ENCODE data around the gene CAMK1D.

The CAMK1D gene

DNA sequence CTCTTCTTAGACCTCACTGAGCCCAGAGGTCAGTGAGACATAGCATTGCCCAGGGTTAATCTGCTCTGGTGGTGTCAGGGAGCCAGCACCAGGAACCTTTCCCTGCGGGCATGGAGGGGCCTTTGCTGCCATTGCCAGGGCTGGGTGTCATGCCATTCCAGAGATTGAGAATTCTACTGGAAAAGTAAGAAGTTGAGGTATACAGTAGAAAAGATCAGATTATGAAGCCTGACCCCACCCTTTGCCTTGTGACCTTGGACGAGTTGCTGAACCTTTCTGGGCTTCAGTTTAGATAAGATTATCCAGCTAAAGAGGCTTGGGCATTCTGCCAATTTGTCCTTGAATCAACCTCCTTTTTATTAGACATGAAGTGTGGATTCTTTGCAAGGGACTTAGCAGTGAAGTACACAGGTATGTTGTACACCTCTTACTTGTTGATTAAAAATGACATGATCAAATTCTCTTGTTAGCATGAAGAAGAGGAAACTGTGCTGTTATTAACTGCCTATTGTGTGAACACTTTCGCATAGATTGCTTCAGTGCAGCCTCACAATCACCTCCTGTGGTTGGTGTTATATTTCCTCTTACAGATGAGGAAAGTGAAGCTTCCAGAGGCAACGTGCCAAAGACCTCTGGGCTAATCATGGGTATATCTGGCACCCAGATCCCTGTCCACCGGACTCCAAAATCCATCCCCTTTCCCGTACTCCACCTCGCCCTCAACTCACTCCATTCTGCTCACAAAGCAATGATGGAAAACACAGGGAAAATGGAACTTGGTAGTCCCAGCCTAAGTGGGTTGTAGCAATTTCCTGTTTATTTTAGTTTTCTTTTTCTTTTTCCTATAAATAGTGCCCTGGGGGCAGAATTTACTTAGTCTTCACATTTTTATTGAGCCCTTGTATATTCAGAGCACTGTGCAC, 151.3 kb downstream of the CAMK1D start:
- DNase-seq, result no peak

- DNase-seq, result no peak
Measured at GRCh38 chr10:12501324-12501723, 152.0 kb downstream of the CAMK1D start.

GRCh38 chr10:12501841-12502525, 152.6 kb downstream of the CAMK1D start:
- DNase-seq, result no peak

- no peak for DNase-seq
Measured at GRCh38 chr10:12502526-12503274, 153.4 kb downstream of the CAMK1D start.

GRCh38 chr10:12503311-12503710, 154.0 kb downstream of the CAMK1D start:
- DNase-seq, result no peak

- no peak for DNase-seq
Measured at GRCh38 chr10:12504176-12504575, 154.8 kb downstream of the CAMK1D start.

- no peak for DNase-seq
Measured at GRCh38 chr10:12504628-12505027, 155.3 kb downstream of the CAMK1D start.

- DNase-seq, result no peak
Measured at GRCh38 chr10:12505683-12506082, 156.3 kb downstream of the CAMK1D start.

GRCh38 chr10:12507165-12507850, 158.0 kb downstream of the CAMK1D start:
- peak; percentile 16 for DNase-seq

- DNase-seq, result no peak
Measured at GRCh38 chr10:12508165-12508564, 158.8 kb downstream of the CAMK1D start.

DNA sequence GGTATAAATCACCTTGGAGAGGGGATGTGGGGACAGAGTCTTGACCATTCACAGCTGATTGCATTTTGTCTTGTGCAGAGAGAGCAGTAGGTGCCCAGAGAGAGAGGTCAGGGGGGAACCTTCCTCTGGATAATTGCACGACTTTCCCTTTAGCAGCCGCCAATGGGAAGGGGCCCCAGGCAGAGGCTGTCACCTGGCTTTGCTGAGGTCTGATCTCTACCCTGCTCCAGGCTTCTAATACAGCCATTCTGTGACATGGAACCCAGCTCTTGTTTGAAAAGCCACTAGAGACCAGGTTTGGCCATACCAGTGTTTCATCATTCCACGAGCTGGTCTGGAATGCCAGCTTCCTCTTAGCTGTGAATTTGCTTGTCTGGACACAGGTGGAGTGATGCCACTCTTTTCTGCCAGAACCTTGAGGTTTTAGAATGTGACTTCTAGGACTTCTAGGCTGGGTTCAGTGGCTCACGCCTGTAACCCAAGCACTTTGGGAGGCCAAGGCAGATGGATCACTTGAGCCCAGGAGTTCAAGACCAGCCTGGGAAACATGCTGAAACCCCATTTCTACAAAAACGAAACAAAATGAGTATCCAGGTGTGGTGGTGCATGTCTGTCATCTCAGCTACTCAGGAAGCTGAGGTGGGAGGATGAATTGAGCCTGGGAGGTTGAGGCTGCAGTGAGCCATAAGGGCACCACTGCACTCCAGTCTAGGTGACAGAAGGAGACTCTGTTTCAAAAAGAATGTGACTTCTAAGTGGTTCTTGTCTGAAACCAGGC, 159.9 kb downstream of the CAMK1D start:
- no peak for DNase-seq

- no peak for DNase-seq
Measured at GRCh38 chr10:12509794-12510100, 160.4 kb downstream of the CAMK1D start.

DNA sequence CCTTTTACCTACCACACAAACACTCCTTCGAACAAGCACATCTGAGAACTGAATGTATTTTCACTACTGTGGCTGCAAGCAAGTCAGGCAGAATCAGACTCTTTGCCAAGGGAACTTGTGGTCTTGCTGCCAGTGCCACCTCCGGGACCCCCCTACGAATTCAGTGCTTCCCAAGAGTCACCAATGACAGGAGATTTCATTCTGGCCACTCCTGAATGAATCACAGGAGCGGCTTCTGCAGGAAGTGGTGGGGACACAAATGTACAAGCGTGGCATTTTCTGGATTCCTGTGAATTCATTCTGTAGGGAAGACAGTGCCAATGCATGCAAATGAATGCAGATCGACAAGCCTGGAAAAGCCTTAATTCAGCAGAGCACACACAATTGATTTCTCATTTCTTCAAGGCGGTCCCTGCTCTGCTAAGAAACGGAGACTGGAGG, 161.2 kb downstream of the CAMK1D start:
- no peak for DNase-seq

DNA sequence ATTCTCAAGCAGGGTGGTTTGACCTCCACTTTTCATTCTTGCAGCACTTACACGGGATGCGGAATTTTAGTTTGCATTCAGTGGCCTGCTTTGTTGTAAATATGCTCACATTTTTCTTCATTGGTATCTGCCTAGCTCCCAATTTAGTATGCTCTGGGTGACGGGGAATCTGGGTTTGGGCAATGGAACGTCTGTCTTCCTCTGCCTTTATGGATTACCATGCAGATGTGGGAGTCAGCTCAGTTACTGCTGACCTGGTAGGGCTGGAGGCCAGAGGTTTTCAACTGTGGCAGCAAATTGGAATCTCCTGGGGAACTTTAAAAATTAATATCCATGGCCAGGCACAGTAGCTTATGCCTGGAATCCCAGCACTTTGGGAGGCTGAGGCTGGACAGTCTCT, 161.6 kb downstream of the CAMK1D start:
- no peak for DNase-seq

DNA sequence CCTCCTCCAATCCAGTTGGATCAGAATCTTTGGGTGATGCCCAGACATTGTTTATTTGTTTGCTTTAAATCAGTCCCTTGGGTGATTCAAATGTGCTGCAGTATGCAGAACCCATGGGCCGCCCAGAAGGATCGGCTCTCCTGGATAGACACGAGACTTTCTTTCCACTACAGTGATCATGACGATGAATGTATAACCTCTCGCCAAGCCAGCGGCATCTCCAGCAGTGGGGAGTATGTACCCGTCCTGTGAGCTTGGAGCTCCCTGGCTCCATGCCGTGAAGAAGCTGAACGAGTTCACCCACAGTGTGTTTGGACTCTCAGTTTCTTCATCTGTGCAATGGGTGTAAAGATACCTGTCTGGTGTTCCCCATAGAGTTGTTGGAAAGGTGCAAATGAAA, 162.3 kb downstream of the CAMK1D start:
- DNase-seq, result no peak

DNA sequence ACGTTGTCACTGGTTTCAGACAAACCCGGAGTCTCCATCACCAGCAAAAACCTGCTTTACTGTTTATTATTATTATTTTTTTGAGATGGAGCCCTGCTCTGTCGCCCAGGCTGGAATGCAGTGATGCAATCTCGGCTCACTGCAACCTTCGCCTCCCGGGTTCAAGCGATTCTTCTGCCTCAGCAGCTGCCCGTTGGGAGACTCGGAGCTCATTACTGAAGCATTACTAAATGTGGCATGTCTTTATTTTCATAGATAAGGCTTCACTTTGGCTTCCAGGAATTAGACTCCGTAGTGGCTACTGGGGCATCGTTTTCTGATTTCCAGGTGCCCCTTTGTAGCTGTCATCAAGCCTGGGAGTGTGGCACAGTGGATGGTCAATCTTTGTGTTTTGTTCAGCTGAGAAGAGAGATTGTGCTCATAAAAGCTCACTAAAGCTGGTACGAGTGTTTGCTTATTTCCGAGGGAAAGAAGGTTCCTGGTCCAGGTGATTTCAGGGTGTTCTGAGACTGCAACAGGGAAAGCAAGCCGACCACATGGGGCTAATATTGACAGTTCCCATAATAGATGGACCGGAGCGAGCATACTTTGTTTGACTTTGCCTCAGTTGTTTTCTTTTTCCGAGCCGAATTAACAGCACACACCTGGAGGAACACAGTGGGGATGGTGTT, 163.1 kb downstream of the CAMK1D start:
- no peak for DNase-seq

- no peak for DNase-seq
Measured at GRCh38 chr10:12513003-12513365, 163.6 kb downstream of the CAMK1D start.

DNA sequence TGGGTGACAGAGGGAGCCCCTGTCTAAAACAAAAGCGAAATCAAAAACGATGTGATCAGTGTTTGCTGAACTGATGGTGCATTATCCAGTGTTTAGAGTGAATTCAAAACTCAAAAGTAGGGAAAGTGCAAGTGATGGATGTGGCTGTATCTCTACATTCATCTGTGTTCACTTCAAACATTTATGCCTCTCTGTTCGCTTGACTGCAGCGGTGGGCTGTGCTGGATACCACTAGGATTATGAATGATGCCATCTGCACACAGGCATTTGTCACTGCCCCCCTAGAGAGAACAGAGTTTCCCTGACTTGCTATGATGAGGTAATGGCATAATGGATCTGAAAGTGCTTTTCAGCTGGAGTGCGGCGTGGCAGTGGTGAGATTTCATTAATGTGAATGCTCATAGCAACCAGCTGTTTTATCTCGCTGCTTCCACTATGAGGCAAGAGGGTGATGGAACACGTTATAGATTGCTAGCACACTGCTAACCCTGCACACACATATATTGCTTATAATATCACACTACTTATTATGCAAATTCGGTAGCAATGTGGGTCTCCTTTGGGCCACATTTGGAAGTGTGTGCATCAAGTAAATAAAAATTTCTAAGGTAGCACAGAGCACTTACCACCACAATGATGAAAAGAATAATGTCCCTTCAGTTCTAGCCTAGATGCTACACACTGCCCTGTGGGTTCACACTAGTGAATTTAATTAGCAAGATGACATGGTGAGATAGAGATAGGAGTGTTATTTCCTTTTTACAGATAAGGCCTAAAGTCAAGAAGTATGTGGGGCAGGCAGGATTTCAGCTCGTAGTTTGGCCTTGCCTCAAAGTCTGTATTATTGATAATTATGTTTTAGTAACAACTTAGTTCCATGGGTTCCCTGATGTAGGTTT, 164.7 kb downstream of the CAMK1D start:
- DNase-seq, result no peak

DNA sequence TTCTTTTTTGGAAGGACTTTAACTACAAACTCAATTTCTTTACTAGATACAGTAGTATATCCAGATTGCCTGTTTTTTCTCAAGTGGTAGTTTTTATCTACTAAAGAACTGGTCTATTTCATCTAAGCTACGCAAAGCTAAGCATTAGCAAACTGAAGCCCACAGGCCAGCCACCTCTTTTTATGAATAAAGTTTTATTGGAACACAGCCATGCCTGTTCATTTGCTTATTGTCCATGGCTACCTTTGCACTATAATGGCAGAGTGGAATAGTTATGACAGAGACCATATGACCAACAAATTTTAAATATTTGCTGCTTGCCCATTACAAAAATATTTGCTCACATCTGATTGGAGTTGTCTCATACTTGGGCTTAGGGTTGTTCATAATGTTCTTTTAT, 168.7 kb downstream of the CAMK1D start:
- DNase-seq, result no peak

- DNase-seq, result no peak
Measured at GRCh38 chr10:12521423-12521822, 172.1 kb downstream of the CAMK1D start.

GRCh38 chr10:12526311-12526710, 177.0 kb downstream of the CAMK1D start:
- DNase-seq, result no peak

Data from activated CD4-positive, alpha-beta T cell treated with anti-CD3 and anti-CD28 coated beads, Interleukin-2, amount 50 U/mL, for 16 hours (primary cell).